Vagina (tissue), 2 donors: ENCODE data around the gene CDC14A. TPM values are rescaled to one million over a fixed set of nuclear protein-coding genes. Genes with fewer than 3 reads are reported as not detected.
A peak's percentile ranks its signal among the peaks of the same experiment; 100 is the strongest.

Experiments used
- DNase-seq, 2 donors: peaks; one replicate each; pipeline ENCODE4 v3.0.0-alpha.2; 2017; ENCODE audit errors: extremely low spot score in 2 of 2
- H3K27ac ChIP-seq: fragments of 200-600 bp; sonication (generic); one replicate; pipeline ENCODE4 v1.5.1; 2019
- H3K27me3 ChIP-seq: fragments of 200-600 bp; sonication (generic); one replicate; pipeline ENCODE4 v1.5.1; 2019
- H3K36me3 ChIP-seq, 2 donors: fragments of 200-600 bp; sonication (generic); one replicate each; pipeline ENCODE4 v1.5.1; 2017 to 2019
- H3K4me1 ChIP-seq: fragments of 200-600 bp; sonication (generic); one replicate; pipeline ENCODE4 v1.5.1; 2019
- H3K4me3 ChIP-seq, 2 donors: fragments of 200-600 bp; sonication (generic); 1 replicate in 1 of 2; 2 replicates in 1 of 2; pipeline ENCODE4 v1.5.1; 2016 to 2019
- H3K9me3 ChIP-seq: fragments of 200-600 bp; sonication (generic); one replicate; pipeline ENCODE4 v1.5.1; 2019
- POLR2A ChIP-seq, 2 donors: fragments of 450-650 bp; IDR thresholded peaks; one replicate each; pipeline ENCODE4 v1.6.1; 2017; ENCODE audit warnings: antibody characterized with exemption in 2 of 2, mild to moderate bottlenecking in 2 of 2, moderate library complexity in 2 of 2
- POLR2AphosphoS5 ChIP-seq, 2 donors: sonication (generic); formaldehyde crosslinking; IDR thresholded peaks; one replicate each; pipeline ENCODE4 v1.9.0; 2017; ENCODE audit warnings: antibody characterized with exemption in 2 of 2, mild to moderate bottlenecking in 2 of 2, low read depth in 1 of 2; ENCODE audit not compliant: insufficient read depth in 1 of 2
- intact Hi-C: fragments of 100-400 bp; cut with DNase I; formaldehyde crosslinking; loops from one replicate; pipeline ENCODE4 v1.15.1; 2023
- total RNA-seq: library from RNA; depleted of rRNA; stranded (reverse); fragments of >200 nt; gene quantifications from one replicate; pipeline ENCODE4 v1.2.3, GENCODE V29; 2016
- TF ChIP-seq, protein P1 (sequence below), 3 experiments: fragments of 450-650 bp in 2 of 3; fragments of 200-600 bp in 1 of 3; sonication (generic) in 1 of 3; IDR thresholded peaks; one replicate each; pipeline ENCODE4 v1.5.1; 2017 to 2019; ENCODE audit warnings: antibody characterized with exemption in 3 of 3, mild to moderate bottlenecking in 2 of 3, moderate library complexity in 2 of 3

The CDC14A gene
- total RNA-seq, 1 donor from 2014 or later, result 14.5 TPM

DNA sequence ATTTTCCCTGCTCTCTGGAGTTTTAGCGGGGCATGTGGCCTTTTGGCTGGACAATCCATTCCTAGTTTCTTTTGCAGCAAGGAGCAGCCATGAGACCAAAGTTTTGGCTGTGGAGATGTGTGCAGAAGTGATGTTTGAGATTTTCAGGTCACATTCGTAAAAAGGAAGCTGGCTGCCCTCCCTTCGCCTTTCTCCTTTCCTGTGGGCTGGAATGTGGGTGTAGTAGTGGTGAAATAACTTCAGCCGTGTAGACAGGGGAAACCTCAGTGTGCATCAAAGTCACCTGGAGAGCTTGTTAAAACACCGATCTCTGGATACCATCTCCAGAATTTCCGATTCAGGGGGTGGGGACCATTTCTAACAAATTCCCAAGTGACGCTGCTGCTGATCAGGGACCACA lies 180.3 kb downstream of the CDC14A start:
- Histone ChIP-seq H3K9me3 (no peaks in the 10 kb centered on the region), H3K36me3 (no peaks in the 10 kb centered on the region), H3K4me3 (no peak overlapping the region), H3K27me3 (no peaks in the 10 kb centered on the region), H3K4me1 (peaks cover 7% of the 10 kb centered on the region), H3K27ac (no peak overlapping the region)
- no peak for TF ChIP-seq POLR2A (IDR thresholded peaks at IDR 0.05)
- TF ChIP-seq, protein P1, sequence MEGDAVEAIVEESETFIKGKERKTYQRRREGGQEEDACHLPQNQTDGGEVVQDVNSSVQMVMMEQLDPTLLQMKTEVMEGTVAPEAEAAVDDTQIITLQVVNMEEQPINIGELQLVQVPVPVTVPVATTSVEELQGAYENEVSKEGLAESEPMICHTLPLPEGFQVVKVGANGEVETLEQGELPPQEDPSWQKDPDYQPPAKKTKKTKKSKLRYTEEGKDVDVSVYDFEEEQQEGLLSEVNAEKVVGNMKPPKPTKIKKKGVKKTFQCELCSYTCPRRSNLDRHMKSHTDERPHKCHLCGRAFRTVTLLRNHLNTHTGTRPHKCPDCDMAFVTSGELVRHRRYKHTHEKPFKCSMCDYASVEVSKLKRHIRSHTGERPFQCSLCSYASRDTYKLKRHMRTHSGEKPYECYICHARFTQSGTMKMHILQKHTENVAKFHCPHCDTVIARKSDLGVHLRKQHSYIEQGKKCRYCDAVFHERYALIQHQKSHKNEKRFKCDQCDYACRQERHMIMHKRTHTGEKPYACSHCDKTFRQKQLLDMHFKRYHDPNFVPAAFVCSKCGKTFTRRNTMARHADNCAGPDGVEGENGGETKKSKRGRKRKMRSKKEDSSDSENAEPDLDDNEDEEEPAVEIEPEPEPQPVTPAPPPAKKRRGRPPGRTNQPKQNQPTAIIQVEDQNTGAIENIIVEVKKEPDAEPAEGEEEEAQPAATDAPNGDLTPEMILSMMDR (IDR thresholded peaks at IDR 0.05), result no peak
- TF ChIP-seq POLR2AphosphoS5 (IDR thresholded peaks at IDR 0.05; ENCODE audit: insufficient read depth in 1 of 2, low read depth in 1 of 2), result no peak
- no peak for DNase-seq
- intact Hi-C loops, result no loop called here

DNA sequence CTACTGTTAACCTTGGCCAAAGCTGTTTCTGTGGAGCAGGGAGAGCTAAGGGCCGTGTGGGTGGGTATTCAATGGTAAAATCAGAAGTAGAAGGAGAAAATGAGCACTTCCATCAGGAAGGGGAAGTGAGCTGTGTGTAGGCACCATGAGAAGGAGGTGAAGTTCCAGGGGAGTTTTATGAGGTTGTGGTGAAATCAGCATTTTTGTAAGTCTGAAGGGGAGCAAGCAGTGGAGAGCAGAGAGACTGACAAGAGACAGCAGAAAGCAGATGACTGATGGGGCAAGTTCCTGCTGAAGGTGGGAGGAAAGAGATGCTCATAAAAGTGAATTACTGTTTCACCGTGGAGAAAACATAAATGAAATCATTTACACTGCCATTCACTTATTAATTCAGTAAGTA lies 183.0 kb downstream of the CDC14A start:
- Histone ChIP-seq H3K27me3 (peaks cover 4% of the 10 kb centered on the region), H3K4me1 (peaks cover 24% of the 10 kb centered on the region), H3K27ac (no peak overlapping the region), H3K4me3 (no peak overlapping the region), H3K36me3 (no peaks in the 10 kb centered on the region), H3K9me3 (no peaks in the 10 kb centered on the region)
- no peak for DNase-seq
- TF ChIP-seq POLR2AphosphoS5 (IDR thresholded peaks at IDR 0.05; ENCODE audit: insufficient read depth in 1 of 2, low read depth in 1 of 2) (no peak), POLR2A (IDR thresholded peaks at IDR 0.05) (no peak)
- TF ChIP-seq, protein P1 (IDR thresholded peaks at IDR 0.05), result no peak
- intact Hi-C loops, result no loop called here

DNA sequence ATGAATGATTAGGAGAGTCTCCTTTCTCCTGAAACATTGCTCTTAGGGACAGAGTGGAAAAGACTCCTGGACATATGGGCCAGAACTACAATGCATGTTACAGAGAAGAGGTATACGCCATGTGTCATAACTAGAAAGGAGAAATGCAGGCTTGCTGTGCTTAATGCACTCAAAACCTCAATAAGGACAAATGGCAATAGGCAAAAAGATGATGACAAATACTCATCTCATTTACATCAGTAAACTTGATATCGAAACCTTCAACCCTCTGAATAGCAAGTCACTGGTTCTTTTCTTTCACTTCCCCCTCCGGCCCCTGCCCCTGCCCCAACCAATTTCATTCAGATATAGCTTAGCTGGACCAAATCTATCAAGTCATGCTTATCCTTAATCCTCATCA lies 183.7 kb downstream of the CDC14A start:
- Histone ChIP-seq H3K36me3 (no peaks in the 10 kb centered on the region), H3K27ac (no peak overlapping the region), H3K4me3 (no peak overlapping the region), H3K9me3 (no peaks in the 10 kb centered on the region), H3K27me3 (peaks cover 4% of the 10 kb centered on the region), H3K4me1 (peaks cover 19% of the 10 kb centered on the region)
- TF ChIP-seq, protein P1 (IDR thresholded peaks at IDR 0.05), result no peak
- TF ChIP-seq POLR2AphosphoS5 (IDR thresholded peaks at IDR 0.05; ENCODE audit: insufficient read depth in 1 of 2, low read depth in 1 of 2), result no peak
- no peak for TF ChIP-seq POLR2A (IDR thresholded peaks at IDR 0.05)
- DNase-seq, result no peak
- intact Hi-C loops, result no loop called here

DNA sequence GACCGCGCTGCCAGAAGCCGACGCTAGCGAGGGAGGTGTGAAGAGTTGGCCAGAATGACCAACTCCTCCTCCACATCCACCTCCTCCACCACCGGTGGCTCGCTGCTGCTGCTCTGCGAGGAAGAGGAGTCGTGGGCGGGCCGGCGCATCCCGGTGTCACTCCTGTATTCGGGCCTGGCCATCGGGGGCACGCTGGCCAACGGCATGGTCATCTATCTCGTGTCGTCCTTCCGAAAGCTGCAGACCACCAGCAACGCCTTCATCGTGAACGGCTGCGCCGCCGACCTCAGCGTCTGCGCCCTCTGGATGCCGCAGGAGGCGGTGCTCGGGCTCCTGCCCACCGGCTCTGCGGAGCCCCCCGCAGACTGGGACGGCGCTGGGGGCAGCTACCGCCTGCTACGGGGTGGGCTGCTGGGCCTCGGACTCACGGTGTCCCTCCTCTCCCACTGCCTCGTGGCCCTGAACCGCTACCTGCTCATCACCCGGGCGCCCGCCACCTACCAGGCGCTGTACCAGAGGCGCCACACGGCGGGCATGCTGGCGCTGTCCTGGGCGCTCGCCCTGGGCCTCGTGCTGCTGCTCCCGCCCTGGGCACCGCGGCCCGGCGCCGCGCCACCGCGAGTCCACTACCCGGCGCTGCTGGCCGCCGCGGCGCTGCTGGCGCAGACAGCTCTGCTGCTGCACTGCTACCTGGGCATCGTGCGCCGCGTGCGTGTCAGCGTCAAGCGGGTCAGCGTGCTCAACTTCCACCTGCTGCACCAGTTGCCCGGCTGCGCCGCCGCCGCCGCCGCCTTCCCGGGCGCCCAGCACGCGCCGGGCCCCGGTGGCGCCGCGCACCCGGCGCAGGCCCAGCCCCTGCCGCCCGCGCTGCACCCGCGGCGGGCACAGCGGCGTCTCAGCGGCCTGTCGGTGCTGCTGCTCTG lies 186.9 kb downstream of the CDC14A start:
- H3K9me3 ChIP-seq, result no peaks in the 10 kb centered on the region
- H3K4me3 ChIP-seq, result peak overlapping the region; percentile 38 to 56
- H3K27me3 ChIP-seq, result peaks cover 4% of the 10 kb centered on the region
- no peaks in the 10 kb centered on the region for H3K36me3 ChIP-seq
- DNase-seq, result no peak
- intact Hi-C loops, result no loop called here
- no peak overlapping the region for H3K27ac ChIP-seq
- peaks cover 19% of the 10 kb centered on the region for H3K4me1 ChIP-seq
- no peak for TF ChIP-seq POLR2A (IDR thresholded peaks at IDR 0.05)
- TF ChIP-seq, protein P1 (IDR thresholded peaks at IDR 0.05), result no peak
